ENCODE results near the gene SPIRE2. TPM values are rescaled to one million over a fixed set of nuclear protein-coding genes. Genes with fewer than 3 reads are reported as not detected.

Gene SPIRE2
- total RNA-seq, 1 donor from 2014 or later, result 2.7 TPM

- intact Hi-C loops (cut with micrococcal nuclease), result no loop called here
- H3K9me3 Mint-ChIP-seq, result no peaks in the 10 kb centered on the region
- DNase-seq (ENCODE audit: low spot score), result no peak
- no peaks in the 10 kb centered on the region for H3K27me3 Mint-ChIP-seq (ENCODE audit: insufficient read depth)
- H3K4me3 Mint-ChIP-seq, result no peak overlapping the region
- H3K4me1 Mint-ChIP-seq (ENCODE audit: low read depth), result no peaks in the 10 kb centered on the region
- H3K27ac Mint-ChIP-seq, result no peak overlapping the region
- peaks cover 39% of the 10 kb centered on the region for H3K36me3 Mint-ChIP-seq (ENCODE audit: low read depth)
These were observed 75.7 kb downstream of the SPIRE2 start for GRCh38 chr16:89903908-89904515.

- H3K36me3 Mint-ChIP-seq (ENCODE audit: low read depth), result peaks cover 35% of the 10 kb centered on the region
- H3K27me3 Mint-ChIP-seq (ENCODE audit: insufficient read depth), result no peaks in the 10 kb centered on the region
- H3K4me3 Mint-ChIP-seq, result no peak overlapping the region
- no peak for DNase-seq (ENCODE audit: low spot score)
- intact Hi-C loops (cut with micrococcal nuclease), result no loop called here
- no peaks in the 10 kb centered on the region for H3K9me3 Mint-ChIP-seq
- H3K27ac Mint-ChIP-seq, result no peak overlapping the region
- no peaks in the 10 kb centered on the region for H3K4me1 Mint-ChIP-seq (ENCODE audit: low read depth)
These were observed 76.6 kb downstream of the SPIRE2 start for GRCh38 chr16:89904606-89905510.

GRCh38 chr16:89905511-89906139, 77.3 kb downstream of the SPIRE2 start:
- Mint-ChIP-seq H3K36me3 (ENCODE audit: low read depth) (peaks cover 34% of the 10 kb centered on the region), H3K27me3 (ENCODE audit: insufficient read depth) (no peaks in the 10 kb centered on the region), H3K27ac (no peak overlapping the region), H3K4me1 (ENCODE audit: low read depth) (no peaks in the 10 kb centered on the region), H3K4me3 (no peak overlapping the region), H3K9me3 (no peaks in the 10 kb centered on the region)
- no peak for DNase-seq (ENCODE audit: low spot score)
- intact Hi-C loops (cut with micrococcal nuclease), result no loop called here

GRCh38 chr16:89906140-89907025, 78.1 kb downstream of the SPIRE2 start:
- Mint-ChIP-seq H3K27ac (no peak overlapping the region), H3K27me3 (ENCODE audit: insufficient read depth) (no peaks in the 10 kb centered on the region), H3K9me3 (no peaks in the 10 kb centered on the region), H3K36me3 (ENCODE audit: low read depth) (peaks cover 35% of the 10 kb centered on the region), H3K4me1 (ENCODE audit: low read depth) (no peaks in the 10 kb centered on the region), H3K4me3 (no peak overlapping the region)
- intact Hi-C loops (cut with micrococcal nuclease), result no loop called here
- DNase-seq (ENCODE audit: low spot score), result no peak

GRCh38 chr16:89907055-89907814, 79.0 kb downstream of the SPIRE2 start:
- no peaks in the 10 kb centered on the region for H3K4me1 Mint-ChIP-seq (ENCODE audit: low read depth)
- no peak overlapping the region for H3K27ac Mint-ChIP-seq
- intact Hi-C loops (cut with micrococcal nuclease), result no loop called here
- DNase-seq (ENCODE audit: low spot score), result no peak
- H3K9me3 Mint-ChIP-seq, result no peaks in the 10 kb centered on the region
- no peak overlapping the region for H3K4me3 Mint-ChIP-seq
- H3K36me3 Mint-ChIP-seq (ENCODE audit: low read depth), result peaks cover 39% of the 10 kb centered on the region
- H3K27me3 Mint-ChIP-seq (ENCODE audit: insufficient read depth), result no peaks in the 10 kb centered on the region

- Mint-ChIP-seq H3K4me3 (no peak overlapping the region), H3K27me3 (ENCODE audit: insufficient read depth) (no peaks in the 10 kb centered on the region), H3K9me3 (no peaks in the 10 kb centered on the region), H3K36me3 (ENCODE audit: low read depth) (peaks cover 42% of the 10 kb centered on the region), H3K4me1 (ENCODE audit: low read depth) (no peaks in the 10 kb centered on the region), H3K27ac (no peak overlapping the region)
- no peak for DNase-seq (ENCODE audit: low spot score)
- intact Hi-C loops (cut with micrococcal nuclease), result no loop called here
These were observed 80.0 kb downstream of the SPIRE2 start for GRCh38 chr16:89908236-89908635.

- Mint-ChIP-seq H3K9me3 (no peaks in the 10 kb centered on the region), H3K27ac (no peak overlapping the region), H3K4me1 (ENCODE audit: low read depth) (no peaks in the 10 kb centered on the region), H3K27me3 (ENCODE audit: insufficient read depth) (no peaks in the 10 kb centered on the region), H3K4me3 (no peak overlapping the region), H3K36me3 (ENCODE audit: low read depth) (peaks cover 51% of the 10 kb centered on the region)
- DNase-seq (ENCODE audit: low spot score), result peak; percentile 52
- intact Hi-C loops (cut with micrococcal nuclease), result loop anchor here (2.0 kb wide), 2 partner anchors 73 to 203 kb away; no protein-coding TSS in a partner anchor
These were observed 81.8 kb downstream of the SPIRE2 start for GRCh38 chr16:89909777-89910716.

- H3K9me3 Mint-ChIP-seq, result no peaks in the 10 kb centered on the region
- H3K27ac Mint-ChIP-seq, result no peak overlapping the region
- H3K36me3 Mint-ChIP-seq (ENCODE audit: low read depth), result peaks cover 44% of the 10 kb centered on the region
These were observed 82.6 kb downstream of the SPIRE2 start for GRCh38 chr16:89910717-89911354.

GRCh38 chr16:89911375-89911774, 83.1 kb downstream of the SPIRE2 start:
- no peaks in the 10 kb centered on the region for H3K9me3 Mint-ChIP-seq
- no peaks in the 10 kb centered on the region for H3K27me3 Mint-ChIP-seq (ENCODE audit: insufficient read depth)
- no peak for DNase-seq (ENCODE audit: low spot score)
- intact Hi-C loops (cut with micrococcal nuclease), result loop anchor here (2.0 kb wide), 2 partner anchors 75 to 205 kb away; no protein-coding TSS in a partner anchor
- no peak overlapping the region for H3K27ac Mint-ChIP-seq
- H3K36me3 Mint-ChIP-seq (ENCODE audit: low read depth), result peaks cover 41% of the 10 kb centered on the region
- no peaks in the 10 kb centered on the region for H3K4me1 Mint-ChIP-seq (ENCODE audit: low read depth)
- no peak overlapping the region for H3K4me3 Mint-ChIP-seq

More at GRCh38 chr16:89910717-89911354, 82.6 kb downstream of the SPIRE2 start:
- Mint-ChIP-seq H3K27me3 (ENCODE audit: insufficient read depth) (no peaks in the 10 kb centered on the region), H3K4me3 (no peak overlapping the region), H3K4me1 (ENCODE audit: low read depth) (no peaks in the 10 kb centered on the region)
- intact Hi-C loops (cut with micrococcal nuclease), result loop anchor here (2.0 kb wide), 2 partner anchors 74 to 204 kb away; no protein-coding TSS in a partner anchor
- no peak for DNase-seq (ENCODE audit: low spot score)

- H3K27ac Mint-ChIP-seq, result no peak overlapping the region
These were observed 83.9 kb downstream of the SPIRE2 start for GRCh38 chr16:89912143-89912542.

GRCh38 chr16:89912627-89913026, 84.4 kb downstream of the SPIRE2 start:
- Mint-ChIP-seq H3K36me3 (ENCODE audit: low read depth) (peaks cover 33% of the 10 kb centered on the region), H3K27ac (no peak overlapping the region), H3K4me3 (no peak overlapping the region), H3K4me1 (ENCODE audit: low read depth) (peaks cover 2% of the 10 kb centered on the region), H3K9me3 (no peaks in the 10 kb centered on the region), H3K27me3 (ENCODE audit: insufficient read depth) (no peaks in the 10 kb centered on the region)
- no peak for DNase-seq (ENCODE audit: low spot score)
- intact Hi-C loops (cut with micrococcal nuclease), result no loop called here

More at GRCh38 chr16:89912143-89912542, 83.9 kb downstream of the SPIRE2 start:
- Mint-ChIP-seq H3K36me3 (ENCODE audit: low read depth) (peaks cover 33% of the 10 kb centered on the region), H3K4me1 (ENCODE audit: low read depth) (no peaks in the 10 kb centered on the region), H3K4me3 (no peak overlapping the region), H3K9me3 (no peaks in the 10 kb centered on the region), H3K27me3 (ENCODE audit: insufficient read depth) (no peaks in the 10 kb centered on the region)
- DNase-seq (ENCODE audit: low spot score), result no peak
- intact Hi-C loops (cut with micrococcal nuclease), result no loop called here
